HL-60 (cell line): ENCODE data around the gene MAP4.
"Not testable (repeated sequence)": the region's sequence is repeated elsewhere in the genome, so short reads cannot be mapped to it uniquely, and the experiment has no call there.

Experiments used
- DNase-seq, 2 experiments: peaks; one replicate each; pipeline ENCODE4 v3.0.0-alpha.2; 2010 to 2020; ENCODE audit warnings: low read depth in 1 of 2, low spot score in 1 of 2
- H3K27ac ChIP-seq: fragments of 250-450 bp; sonication (Bioruptor Pico); replicated peaks from 2 replicates; pipeline ENCODE4 v1.5.1; 2020; ENCODE audit warnings: mild to moderate bottlenecking, moderate library complexity
- H3K27me3 ChIP-seq: fragments of 250-450 bp; sonication (Bioruptor Pico); 2 replicates; pipeline ENCODE4 v1.5.1; 2021; ENCODE audit warnings: mild to moderate bottlenecking, moderate library complexity; ENCODE audit not compliant: insufficient read depth, poor library complexity, severe bottlenecking
- H3K4me3 ChIP-seq: replicated peaks from 2 replicates; pipeline ENCODE4 v1.5.1; 2011; ENCODE audit warnings: mild to moderate bottlenecking, control low read depth, low read length; ENCODE audit not compliant: insufficient read depth
- GABPA ChIP-seq: IDR thresholded peaks from 2 replicates; pipeline ENCODE4 v1.6.1; 2012; ENCODE audit warnings: low read depth
- POLR2AphosphoS5 ChIP-seq: IDR thresholded peaks from 2 replicates; pipeline ENCODE4 v1.6.1; 2012; ENCODE audit warnings: low read depth
- SPI1 ChIP-seq: IDR thresholded peaks from 2 replicates; pipeline ENCODE4 v1.6.1; 2012; ENCODE audit warnings: low read depth, mild to moderate bottlenecking, borderline replicate concordance
- long read RNA-seq: library from polyadenylated mRNA; unstranded; transcript quantifications from one replicate; pipeline ENCODE4 v2.0.0, GENCODE V29; 2020
- TF ChIP-seq, protein P1 (sequence below): IDR thresholded peaks from 2 replicates; pipeline ENCODE4 v1.6.1; 2012; ENCODE audit warnings: low read depth; ENCODE audit not compliant: insufficient replicate concordance
- TF ChIP-seq, protein P2 (sequence below): IDR thresholded peaks from one replicate; pipeline ENCODE4 v1.5.1; 2011; ENCODE audit warnings: low read length, control low read depth, inconsistent platforms; ENCODE audit not compliant: insufficient read depth

MAP4 gene, protein sequence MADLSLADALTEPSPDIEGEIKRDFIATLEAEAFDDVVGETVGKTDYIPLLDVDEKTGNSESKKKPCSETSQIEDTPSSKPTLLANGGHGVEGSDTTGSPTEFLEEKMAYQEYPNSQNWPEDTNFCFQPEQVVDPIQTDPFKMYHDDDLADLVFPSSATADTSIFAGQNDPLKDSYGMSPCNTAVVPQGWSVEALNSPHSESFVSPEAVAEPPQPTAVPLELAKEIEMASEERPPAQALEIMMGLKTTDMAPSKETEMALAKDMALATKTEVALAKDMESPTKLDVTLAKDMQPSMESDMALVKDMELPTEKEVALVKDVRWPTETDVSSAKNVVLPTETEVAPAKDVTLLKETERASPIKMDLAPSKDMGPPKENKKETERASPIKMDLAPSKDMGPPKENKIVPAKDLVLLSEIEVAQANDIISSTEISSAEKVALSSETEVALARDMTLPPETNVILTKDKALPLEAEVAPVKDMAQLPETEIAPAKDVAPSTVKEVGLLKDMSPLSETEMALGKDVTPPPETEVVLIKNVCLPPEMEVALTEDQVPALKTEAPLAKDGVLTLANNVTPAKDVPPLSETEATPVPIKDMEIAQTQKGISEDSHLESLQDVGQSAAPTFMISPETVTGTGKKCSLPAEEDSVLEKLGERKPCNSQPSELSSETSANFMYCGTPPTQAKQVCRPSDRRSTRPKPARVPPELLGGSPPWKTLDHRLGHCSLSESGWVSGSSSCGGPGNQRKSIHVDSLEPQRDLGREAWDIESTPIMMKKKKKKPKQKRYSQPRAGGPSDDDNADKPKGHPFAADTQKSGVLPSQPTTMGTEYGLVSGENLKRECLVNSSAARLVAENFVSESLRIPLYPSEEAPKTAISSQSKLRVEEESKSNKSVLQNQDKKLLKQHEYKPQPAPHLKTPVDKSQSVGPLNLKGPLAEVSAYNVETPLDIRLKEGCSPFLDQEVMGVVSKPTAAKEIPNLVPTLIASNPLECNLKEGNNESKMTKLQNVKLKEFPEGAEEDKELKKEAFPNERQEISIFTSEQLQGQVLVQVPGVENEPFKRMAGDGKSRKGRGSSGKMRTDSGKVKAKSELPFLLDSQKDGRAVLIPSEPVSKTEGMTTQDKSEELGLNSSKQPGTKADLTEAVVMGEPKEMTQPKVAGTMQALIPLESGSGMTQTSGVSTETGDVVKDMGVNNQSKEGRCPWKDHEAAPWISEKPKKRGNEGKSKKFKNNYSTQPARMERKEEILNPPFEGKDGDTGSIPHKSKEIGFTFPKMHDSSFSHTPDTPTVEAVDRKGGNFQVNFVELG (N-terminal part only)
- long read RNA-seq, partial matches to known transcripts = 62 of 132 reads
- long read RNA-seq, other reads (novel, unspliced or antisense) = 66 of 132 reads

DNA sequence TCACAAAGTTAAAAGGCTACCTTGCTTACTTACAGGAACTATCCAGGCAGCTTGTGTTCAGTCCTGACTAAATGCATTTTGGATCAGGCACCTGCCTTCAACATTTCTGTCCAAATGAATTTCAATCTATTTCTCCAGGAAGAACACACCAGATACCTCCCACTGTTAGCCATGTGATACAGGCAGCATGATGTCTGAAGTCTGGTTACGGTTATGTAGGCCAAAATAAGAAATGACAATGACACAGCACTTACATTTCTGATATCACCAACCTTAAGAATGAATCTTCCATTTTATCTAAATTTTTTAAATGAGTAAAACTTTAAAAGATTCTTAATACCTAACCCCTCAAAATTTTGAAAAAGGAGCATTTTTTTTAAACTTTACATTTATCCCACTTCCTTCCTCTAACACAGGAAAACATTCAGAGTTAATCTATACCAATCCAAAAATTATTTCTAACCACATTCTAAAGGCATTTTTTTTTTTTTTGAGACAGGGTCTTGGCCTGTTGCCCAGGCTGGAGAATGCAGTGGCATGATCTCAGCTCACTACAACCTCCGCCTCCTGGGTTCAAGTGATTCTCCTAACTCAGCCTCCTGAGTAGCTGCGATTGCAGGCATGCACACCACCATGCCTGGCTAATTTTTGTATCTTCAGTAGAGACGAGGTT, at the start of gene MAP4:
TSS of gene MAP4 (minus strand) at position 116 of the 673 bp plus-strand sequence. CDS start 17,556 bp downstream, outside the sequence.
- no peak for DNase-seq
- TF ChIP-seq, protein P1, sequence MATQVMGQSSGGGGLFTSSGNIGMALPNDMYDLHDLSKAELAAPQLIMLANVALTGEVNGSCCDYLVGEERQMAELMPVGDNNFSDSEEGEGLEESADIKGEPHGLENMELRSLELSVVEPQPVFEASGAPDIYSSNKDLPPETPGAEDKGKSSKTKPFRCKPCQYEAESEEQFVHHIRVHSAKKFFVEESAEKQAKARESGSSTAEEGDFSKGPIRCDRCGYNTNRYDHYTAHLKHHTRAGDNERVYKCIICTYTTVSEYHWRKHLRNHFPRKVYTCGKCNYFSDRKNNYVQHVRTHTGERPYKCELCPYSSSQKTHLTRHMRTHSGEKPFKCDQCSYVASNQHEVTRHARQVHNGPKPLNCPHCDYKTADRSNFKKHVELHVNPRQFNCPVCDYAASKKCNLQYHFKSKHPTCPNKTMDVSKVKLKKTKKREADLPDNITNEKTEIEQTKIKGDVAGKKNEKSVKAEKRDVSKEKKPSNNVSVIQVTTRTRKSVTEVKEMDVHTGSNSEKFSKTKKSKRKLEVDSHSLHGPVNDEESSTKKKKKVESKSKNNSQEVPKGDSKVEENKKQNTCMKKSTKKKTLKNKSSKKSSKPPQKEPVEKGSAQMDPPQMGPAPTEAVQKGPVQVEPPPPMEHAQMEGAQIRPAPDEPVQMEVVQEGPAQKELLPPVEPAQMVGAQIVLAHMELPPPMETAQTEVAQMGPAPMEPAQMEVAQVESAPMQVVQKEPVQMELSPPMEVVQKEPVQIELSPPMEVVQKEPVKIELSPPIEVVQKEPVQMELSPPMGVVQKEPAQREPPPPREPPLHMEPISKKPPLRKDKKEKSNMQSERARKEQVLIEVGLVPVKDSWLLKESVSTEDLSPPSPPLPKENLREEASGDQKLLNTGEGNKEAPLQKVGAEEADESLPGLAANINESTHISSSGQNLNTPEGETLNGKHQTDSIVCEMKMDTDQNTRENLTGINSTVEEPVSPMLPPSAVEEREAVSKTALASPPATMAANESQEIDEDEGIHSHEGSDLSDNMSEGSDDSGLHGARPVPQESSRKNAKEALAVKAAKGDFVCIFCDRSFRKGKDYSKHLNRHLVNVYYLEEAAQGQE = no peak
- TF ChIP-seq SPI1 (no peak), GABPA (no peak), POLR2AphosphoS5 (no peak)
- TF ChIP-seq, protein P2, sequence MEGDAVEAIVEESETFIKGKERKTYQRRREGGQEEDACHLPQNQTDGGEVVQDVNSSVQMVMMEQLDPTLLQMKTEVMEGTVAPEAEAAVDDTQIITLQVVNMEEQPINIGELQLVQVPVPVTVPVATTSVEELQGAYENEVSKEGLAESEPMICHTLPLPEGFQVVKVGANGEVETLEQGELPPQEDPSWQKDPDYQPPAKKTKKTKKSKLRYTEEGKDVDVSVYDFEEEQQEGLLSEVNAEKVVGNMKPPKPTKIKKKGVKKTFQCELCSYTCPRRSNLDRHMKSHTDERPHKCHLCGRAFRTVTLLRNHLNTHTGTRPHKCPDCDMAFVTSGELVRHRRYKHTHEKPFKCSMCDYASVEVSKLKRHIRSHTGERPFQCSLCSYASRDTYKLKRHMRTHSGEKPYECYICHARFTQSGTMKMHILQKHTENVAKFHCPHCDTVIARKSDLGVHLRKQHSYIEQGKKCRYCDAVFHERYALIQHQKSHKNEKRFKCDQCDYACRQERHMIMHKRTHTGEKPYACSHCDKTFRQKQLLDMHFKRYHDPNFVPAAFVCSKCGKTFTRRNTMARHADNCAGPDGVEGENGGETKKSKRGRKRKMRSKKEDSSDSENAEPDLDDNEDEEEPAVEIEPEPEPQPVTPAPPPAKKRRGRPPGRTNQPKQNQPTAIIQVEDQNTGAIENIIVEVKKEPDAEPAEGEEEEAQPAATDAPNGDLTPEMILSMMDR = no peak

DNA sequence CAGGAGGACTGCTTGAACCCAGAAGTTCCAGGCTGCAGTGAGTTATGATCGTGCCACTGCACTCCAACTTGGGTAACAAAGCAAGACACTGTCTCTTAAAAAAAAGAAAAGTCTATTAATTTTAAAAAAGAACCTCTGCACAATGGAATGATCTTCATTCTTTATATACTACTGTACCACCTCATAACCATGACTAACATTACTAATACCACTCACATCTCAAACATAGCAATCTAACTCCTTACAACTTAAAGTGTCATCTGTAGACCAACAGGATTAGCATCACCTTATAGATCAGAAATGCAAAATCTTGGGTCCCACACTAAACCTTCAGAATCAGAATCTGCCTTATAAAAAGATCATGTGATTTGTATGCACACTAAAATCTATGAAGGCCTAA, 48.8 kb upstream of the MAP4 start:
- H3K4me3 ChIP-seq = no peak overlapping the region
- TF ChIP-seq SPI1 (no peak), GABPA (no peak), POLR2AphosphoS5 (no peak)
- TF ChIP-seq, protein P2 = no peak
- TF ChIP-seq, protein P1 = no peak
- no peak for DNase-seq
- no peaks in the 10 kb centered on the region for H3K27me3 ChIP-seq
- H3K27ac ChIP-seq = no peak overlapping the region

More for the DNA sequence above, at the start of gene MAP4:
- Histone ChIP-seq H3K4me3 (no peak within 1 kb of the TSS), H3K27ac (no peak within 1 kb of the TSS), H3K27me3 (no peaks in the 10 kb centered on the region)

DNA sequence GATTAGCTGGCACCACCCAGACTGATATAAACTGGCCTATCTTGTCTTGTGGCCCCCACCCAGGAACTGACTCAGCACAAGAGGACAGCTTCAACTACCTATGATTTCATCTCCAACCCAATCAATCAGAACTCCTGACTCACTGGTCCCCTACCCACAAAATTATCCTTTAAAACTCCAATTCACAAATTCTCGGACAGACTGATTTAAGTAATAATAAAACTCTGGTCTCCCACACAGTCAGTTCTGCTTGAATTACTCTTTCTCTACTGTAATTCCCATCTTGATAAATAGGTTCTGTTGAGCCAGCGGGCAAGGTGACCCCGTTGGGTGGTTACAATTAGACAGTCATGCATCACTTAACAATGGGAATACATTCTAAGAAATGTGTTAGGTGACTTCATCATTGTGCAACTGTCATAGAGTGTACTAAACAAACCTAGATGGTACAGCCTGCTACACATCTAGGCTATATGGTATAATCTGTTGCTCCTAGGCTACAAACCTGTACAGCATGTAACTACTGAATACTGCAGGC, 48.1 kb upstream of the MAP4 start:
- no peak for DNase-seq
- TF ChIP-seq, protein P1 = no peak
- TF ChIP-seq POLR2AphosphoS5 (no peak), SPI1 (no peak), GABPA (no peak)
- TF ChIP-seq, protein P2 = no peak
- Histone ChIP-seq H3K27me3 (no peaks in the 10 kb centered on the region), H3K4me3 (no peak overlapping the region), H3K27ac (no peak overlapping the region)

DNA sequence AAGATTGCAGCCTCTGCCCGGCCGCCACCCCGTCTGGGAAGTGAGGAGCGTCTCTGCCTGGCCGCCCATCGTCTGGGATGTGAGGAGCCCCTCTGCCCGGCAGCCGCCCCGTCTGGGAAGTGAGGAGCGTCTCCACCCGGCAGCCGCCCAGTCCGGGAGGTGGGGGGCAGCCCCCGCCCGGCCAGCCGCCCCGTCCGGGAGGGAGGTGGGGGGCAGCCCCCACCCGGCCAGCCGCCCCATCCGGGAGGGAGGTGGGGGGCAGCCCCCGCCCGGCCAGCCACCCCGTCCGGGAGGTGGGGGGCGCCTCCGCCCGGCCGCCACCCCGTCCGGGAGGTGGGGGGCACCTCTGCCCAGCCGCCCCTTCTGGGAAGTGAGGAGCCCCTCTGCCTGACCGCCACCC, 45.4 kb upstream of the MAP4 start:
- not testable (repeated sequence) for H3K4me3 ChIP-seq, DNase-seq, H3K27me3 ChIP-seq, H3K27ac ChIP-seq
